HEK293T (cell line): Measurements from ENCODE around the gene SSBP2.

ENCODE experiments used
- CTCF ChIA-PET: fragments of 350-600 bp; formaldehyde crosslinking; extraction: SDS; loops from one replicate; lab custom pipeline; 2021; ENCODE audit warnings: antibody characterized with exemption, inconsistent platforms; lab: Yijun Ruan, JAX
- POLR2A ChIA-PET: fragments of 350-600 bp; formaldehyde crosslinking; extraction: SDS; loops from one replicate; lab custom pipeline; 2020; ENCODE audit warnings: antibody characterized with exemption, inconsistent platforms; lab: Yijun Ruan, JAX
- DNase-seq: peaks from one replicate; pipeline ENCODE4 v3.0.0; 2012; ENCODE audit warnings: mixed read lengths; ENCODE audit errors: extremely low spot score
- ARNT ChIP-seq: fragments of 450-650 bp; IDR thresholded peaks from 2 replicates; pipeline ENCODE4 v1.6.1; 2017; ENCODE audit warnings: mild to moderate bottlenecking
- BHLHE40 ChIP-seq: fragments of 450-650 bp; IDR thresholded peaks from 2 replicates; pipeline ENCODE4 v1.6.1; 2016; ENCODE audit warnings: mild to moderate bottlenecking, moderate library complexity, borderline replicate concordance
- CTBP1 ChIP-seq: fragments of 450-650 bp; IDR thresholded peaks from 2 replicates; pipeline ENCODE4 v1.6.1; 2016; ENCODE audit warnings: borderline replicate concordance
- ELF4 ChIP-seq: fragments of 450-650 bp; IDR thresholded peaks from 2 replicates; pipeline ENCODE4 v1.6.1; 2017; ENCODE audit warnings: antibody characterized with exemption
- FOXA1 ChIP-seq: fragments of 450-650 bp; IDR thresholded peaks from 2 replicates; pipeline ENCODE4 v1.6.1; 2016; ENCODE audit warnings: mild to moderate bottlenecking
- FOXK2 ChIP-seq: fragments of 450-650 bp; IDR thresholded peaks from 2 replicates; pipeline ENCODE4 v1.6.1; 2016; ENCODE audit warnings: mild to moderate bottlenecking
- FOXM1 ChIP-seq: fragments of 450-650 bp; IDR thresholded peaks from 2 replicates; pipeline ENCODE4 v1.6.1; 2017; ENCODE audit warnings: mild to moderate bottlenecking, borderline replicate concordance
- HDGF ChIP-seq: fragments of 450-650 bp; IDR thresholded peaks from 2 replicates; pipeline ENCODE4 v1.6.1; 2017; ENCODE audit warnings: antibody characterized with exemption, borderline replicate concordance
- L3MBTL2 ChIP-seq: fragments of 450-650 bp; conservative IDR thresholded peaks from 2 replicates; pipeline ENCODE4 v1.6.1; 2016; ENCODE audit warnings: mild to moderate bottlenecking
- LEF1 ChIP-seq: fragments of 450-650 bp; IDR thresholded peaks from 2 replicates; pipeline ENCODE4 v1.6.1; 2017; ENCODE audit warnings: mild to moderate bottlenecking, borderline replicate concordance
- NFRKB ChIP-seq: fragments of 450-650 bp; IDR thresholded peaks from 2 replicates; pipeline ENCODE4 v1.6.1; 2016; ENCODE audit warnings: mild to moderate bottlenecking, moderate library complexity
- SP1 ChIP-seq: fragments of 450-650 bp; IDR thresholded peaks from 2 replicates; pipeline ENCODE4 v1.6.1; 2017
- SUZ12 ChIP-seq: fragments of 450-650 bp; IDR thresholded peaks from 2 replicates; pipeline ENCODE4 v1.6.1; 2016; ENCODE audit warnings: mild to moderate bottlenecking
- TARDBP ChIP-seq: fragments of 450-650 bp; IDR thresholded peaks from 2 replicates; pipeline ENCODE4 v1.6.1; 2016
- ZNF384 ChIP-seq: fragments of 450-650 bp; IDR thresholded peaks from 2 replicates; pipeline ENCODE4 v1.6.1; 2016
- TF ChIP-seq, protein P1 (sequence below): fragments of 450-650 bp; IDR thresholded peaks from 2 replicates; pipeline ENCODE4 v1.6.1; 2016

Gene SSBP2

DNA sequence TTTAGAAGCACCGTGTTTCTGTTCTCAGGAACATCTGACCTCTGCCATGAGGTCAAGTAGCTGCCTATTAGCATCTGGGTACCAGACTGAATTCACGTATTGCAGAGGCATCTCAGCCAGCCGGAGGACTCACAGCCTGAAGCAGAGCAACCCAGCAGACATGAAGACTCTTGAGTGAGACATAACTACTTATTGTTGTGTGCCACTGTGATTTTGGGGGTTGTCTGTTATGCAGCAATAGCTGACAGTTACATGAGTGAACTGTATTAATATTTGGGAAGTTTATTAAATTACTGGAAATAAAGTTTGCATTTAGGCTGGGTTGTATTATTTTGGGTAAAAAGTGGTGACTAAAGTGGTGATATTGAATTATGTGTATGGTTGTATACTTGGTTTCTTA lies 355.6 kb downstream of the SSBP2 start:
- ChIA-PET POLR2A (no interaction called here), CTCF (no interaction called here)

DNA sequence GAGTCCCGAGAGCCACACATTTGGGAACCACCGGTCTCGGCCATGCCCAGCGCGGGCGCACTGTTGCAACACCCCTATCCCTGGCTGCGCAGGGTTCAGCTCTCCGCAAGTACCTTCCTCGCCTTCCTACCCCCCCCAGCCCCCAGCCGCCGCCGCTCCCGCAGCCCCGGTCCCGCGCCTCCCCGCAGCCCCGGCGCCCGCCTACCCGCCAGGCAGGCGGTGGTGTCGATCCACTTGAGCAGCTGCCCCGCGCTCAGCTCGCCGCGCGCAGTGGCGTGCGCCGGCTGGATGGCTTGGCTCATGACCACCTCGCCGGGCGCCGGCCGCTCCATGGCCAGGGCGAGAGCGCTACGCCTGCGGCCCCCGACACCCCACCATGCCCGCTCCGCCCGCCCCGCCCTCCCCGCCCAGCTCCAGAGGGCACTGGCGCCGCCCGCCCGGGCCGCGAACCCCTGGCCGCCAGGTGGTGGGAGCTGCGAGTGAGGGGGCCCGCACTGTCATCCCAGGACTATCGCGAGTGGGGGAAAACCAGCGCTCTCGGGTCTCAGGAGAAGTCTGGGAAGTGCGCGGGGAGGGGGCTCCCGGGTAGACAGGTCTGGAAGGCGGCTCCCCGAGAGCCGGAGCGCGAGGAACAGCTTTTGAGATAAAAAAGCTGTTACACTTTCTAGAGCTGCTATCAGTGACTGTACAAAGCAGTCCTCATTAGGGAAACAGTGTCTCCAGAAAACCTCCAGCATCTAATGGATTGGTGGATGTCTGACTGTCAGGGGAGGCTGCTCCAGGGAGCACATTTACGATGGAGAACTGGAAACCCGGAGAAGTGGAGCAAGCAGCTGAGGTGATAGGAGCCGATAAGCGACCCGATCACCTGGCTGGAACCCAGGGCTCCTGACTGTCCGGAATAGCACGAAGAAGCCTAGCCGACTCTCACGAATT lies 356.8 kb downstream of the SSBP2 start, which contains the start of gene ACOT12:
TSS of gene ACOT12 (minus strand) at position 352 of the 936 bp plus-strand sequence. CDS start at position 332, 20 bp downstream.
- CTCF ChIA-PET: no interaction called here
- POLR2A ChIA-PET: no interaction called here
- no peak for TF ChIP-seq TARDBP
- no peak for TF ChIP-seq HDGF
- no peak for TF ChIP-seq L3MBTL2
- no peak for TF ChIP-seq SP1
- no peak for TF ChIP-seq NFRKB
- TF ChIP-seq ELF4: no peak
- no peak for TF ChIP-seq ZNF384
- TF ChIP-seq FOXK2: no peak
- TF ChIP-seq ARNT: no peak
- TF ChIP-seq CTBP1: no peak
- TF ChIP-seq BHLHE40: no peak
- TF ChIP-seq, protein P1, sequence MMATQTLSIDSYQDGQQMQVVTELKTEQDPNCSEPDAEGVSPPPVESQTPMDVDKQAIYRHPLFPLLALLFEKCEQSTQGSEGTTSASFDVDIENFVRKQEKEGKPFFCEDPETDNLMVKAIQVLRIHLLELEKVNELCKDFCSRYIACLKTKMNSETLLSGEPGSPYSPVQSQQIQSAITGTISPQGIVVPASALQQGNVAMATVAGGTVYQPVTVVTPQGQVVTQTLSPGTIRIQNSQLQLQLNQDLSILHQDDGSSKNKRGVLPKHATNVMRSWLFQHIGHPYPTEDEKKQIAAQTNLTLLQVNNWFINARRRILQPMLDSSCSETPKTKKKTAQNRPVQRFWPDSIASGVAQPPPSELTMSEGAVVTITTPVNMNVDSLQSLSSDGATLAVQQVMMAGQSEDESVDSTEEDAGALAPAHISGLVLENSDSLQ: no peak
- no peak for TF ChIP-seq FOXA1
- no peak for TF ChIP-seq SUZ12
- no peak for TF ChIP-seq LEF1
- no peak for DNase-seq

More for the DNA sequence above, 355.6 kb downstream of the SSBP2 start:
- no peak for TF ChIP-seq FOXK2
- TF ChIP-seq, protein P1: no peak
- TF ChIP-seq ZNF384: no peak
- TF ChIP-seq SP1: no peak
- TF ChIP-seq NFRKB: no peak
- TF ChIP-seq L3MBTL2: no peak
- TF ChIP-seq ELF4: no peak
- TF ChIP-seq LEF1: no peak
- TF ChIP-seq TARDBP: no peak
- no peak for TF ChIP-seq FOXA1
- no peak for TF ChIP-seq BHLHE40
- no peak for TF ChIP-seq ARNT
- no peak for TF ChIP-seq CTBP1
- TF ChIP-seq FOXM1: no peak
- no peak for TF ChIP-seq SUZ12
- TF ChIP-seq HDGF: no peak
- no peak for DNase-seq

DNA sequence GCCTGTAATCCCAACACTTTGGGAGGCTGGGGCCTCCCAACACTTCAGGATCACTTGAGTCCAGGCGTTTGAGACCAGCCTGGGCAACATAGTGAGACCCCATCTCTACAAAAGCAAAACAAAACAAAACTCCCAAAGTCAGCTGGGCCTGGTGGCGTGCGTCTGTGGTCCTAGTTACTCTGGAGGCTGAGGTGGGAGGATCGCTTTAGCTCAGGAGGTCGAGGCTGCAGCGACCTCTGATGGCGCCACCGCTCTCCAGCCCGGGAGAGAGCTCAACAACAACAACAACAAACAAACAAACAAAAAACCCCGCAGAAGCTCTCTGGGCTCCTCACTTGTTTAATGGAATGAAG lies 357.5 kb downstream of the SSBP2 start:
- ChIA-PET POLR2A (no interaction called here), CTCF (no interaction called here)
- no peak for TF ChIP-seq SUZ12
- TF ChIP-seq LEF1: no peak
- no peak for TF ChIP-seq FOXM1
- no peak for TF ChIP-seq BHLHE40
- TF ChIP-seq SP1: no peak
- TF ChIP-seq HDGF: no peak
- TF ChIP-seq TARDBP: no peak
- no peak for TF ChIP-seq NFRKB
- TF ChIP-seq ZNF384: no peak
- TF ChIP-seq FOXK2: no peak
- TF ChIP-seq, protein P1: no peak
- no peak for TF ChIP-seq FOXA1
- no peak for TF ChIP-seq CTBP1
- no peak for TF ChIP-seq ARNT
- DNase-seq: no peak

DNA sequence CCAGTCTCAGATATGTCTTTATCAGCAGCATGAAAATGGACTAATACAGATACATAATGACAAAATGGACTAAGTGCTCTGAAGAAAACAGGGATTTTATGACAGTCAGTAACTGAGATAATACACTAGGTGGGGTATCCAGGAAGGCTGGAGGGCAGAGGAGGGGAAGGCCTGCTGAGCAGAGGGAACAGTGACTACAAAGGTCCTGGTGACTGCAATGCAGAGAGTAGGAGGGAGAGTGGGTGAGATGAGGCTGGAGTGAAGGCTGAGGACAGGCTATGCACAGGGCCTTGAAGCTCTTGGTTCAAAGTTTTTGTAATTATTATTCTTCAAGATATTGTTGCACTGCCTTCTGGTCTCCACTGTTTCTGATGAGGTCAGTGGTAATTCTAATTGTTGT lies 361.9 kb downstream of the SSBP2 start:
- ChIA-PET CTCF (no interaction called here), POLR2A (no interaction called here)
- no peak for TF ChIP-seq SUZ12
- no peak for DNase-seq

DNA sequence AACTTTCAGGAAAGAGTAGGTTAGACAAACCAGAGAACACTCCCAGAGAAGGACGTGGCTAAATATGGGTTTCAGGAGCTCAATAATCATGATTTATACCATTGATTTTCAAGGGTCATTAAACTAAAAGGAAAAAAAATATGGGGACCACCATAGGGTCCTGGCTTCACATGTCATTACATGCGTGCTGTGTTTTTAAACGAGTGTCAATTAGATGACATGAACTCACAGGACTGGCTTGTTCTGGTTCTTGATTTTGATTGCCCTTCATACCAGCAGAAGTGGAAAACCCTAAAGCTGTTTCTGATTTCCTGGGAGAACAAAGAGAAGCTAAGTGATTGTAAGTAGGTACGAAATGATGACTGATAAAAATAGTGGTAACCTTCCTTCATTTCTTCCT lies 362.7 kb downstream of the SSBP2 start:
- CTCF ChIA-PET: no interaction called here
- POLR2A ChIA-PET: no interaction called here
- DNase-seq: no peak
- TF ChIP-seq FOXM1: no peak
- TF ChIP-seq TARDBP: no peak
- no peak for TF ChIP-seq FOXK2
- no peak for TF ChIP-seq L3MBTL2
- TF ChIP-seq FOXA1: no peak
- no peak for TF ChIP-seq SP1
- TF ChIP-seq HDGF: no peak
- TF ChIP-seq LEF1: no peak

DNA sequence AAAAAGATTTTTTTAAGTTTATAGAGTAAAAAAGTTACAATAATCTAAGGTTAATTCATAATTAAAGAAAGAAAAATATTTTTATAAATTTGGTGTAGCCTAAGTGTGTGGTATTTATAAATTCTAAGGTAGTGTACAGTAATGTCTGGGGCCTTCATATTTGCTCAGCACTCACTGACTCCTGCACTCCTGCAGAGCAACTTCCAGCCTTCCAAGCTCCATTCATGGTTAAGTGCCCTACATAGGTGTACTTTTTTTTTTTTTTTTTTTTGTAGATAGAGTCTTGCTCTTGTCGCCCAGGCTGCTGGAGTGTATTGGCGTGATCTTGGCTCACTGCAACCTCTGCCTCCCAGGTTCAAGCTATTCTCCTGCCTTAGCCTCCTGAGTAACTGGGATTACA lies 367.0 kb downstream of the SSBP2 start:
- TF ChIP-seq HDGF (no peak), BHLHE40 (no peak), FOXA1 (no peak), NFRKB (no peak), FOXM1 (no peak), LEF1 (no peak), L3MBTL2 (no peak), SUZ12 (no peak), ELF4 (no peak), ZNF384 (no peak), CTBP1 (no peak), FOXK2 (no peak)
- no peak for DNase-seq
- CTCF ChIA-PET: interaction anchor here (0.6 kb wide), 1 partner anchor 63 kb away, joined by 4 read pairs; no protein-coding TSS in a partner anchor
- POLR2A ChIA-PET: no interaction called here
